IMR-90 (cell line): Measurements from ENCODE around the gene NFYC. TPM values are rescaled to one million over a fixed set of nuclear protein-coding genes. Genes with fewer than 3 reads are reported as not detected.
A peak's percentile ranks its signal among the peaks of the same experiment; 100 is the strongest.

Source experiments
- ATAC-seq: fragments of 200-7000 bp; cut with Tn5 transposase; 2 replicates; pipeline ENCODE4 v1.9.1; 2020; ENCODE audit warnings: low read depth, mild to moderate bottlenecking, moderate library complexity
- BruUV-seq: library from RNA; stranded (reverse); fragments of 400-500 nt; replicated peaks from 2 replicates; lab custom pipeline; 2021; lab: Mats Ljungman, UMichigan
- CTCF ChIA-PET: fragments of 300-600 bp; formaldehyde crosslinking; extraction: SDS; loops from one replicate; lab custom pipeline; 2021; ENCODE audit warnings: antibody characterized with exemption; lab: Yijun Ruan, JAX
- POLR2A ChIA-PET: fragments of 300-600 bp; sonication (Branson Sonifier 250); formaldehyde crosslinking; loops from one replicate; lab custom pipeline; 2022; ENCODE audit warnings: antibody characterized with exemption; ENCODE audit not compliant: unreplicated experiment; lab: Charles Lee
- DNase-seq: peaks from one replicate; pipeline ENCODE4 v3.0.0; 2013
- H2AFZ ChIP-seq: replicated peaks from 2 replicates; pipeline ENCODE3; 2013; ENCODE audit warnings: low read length, mild to moderate bottlenecking; ENCODE audit not compliant: poor library complexity
- H2AK5ac ChIP-seq: 2 replicates; pipeline ENCODE4 v1.6.1; 2013; ENCODE audit warnings: low read depth, low read length, inconsistent platforms
- H2AK9ac ChIP-seq: replicated peaks from 2 replicates; pipeline ENCODE3; 2013; ENCODE audit warnings: mild to moderate bottlenecking, low read depth, low read length, moderate library complexity; ENCODE audit not compliant: poor library complexity
- H2BK120ac ChIP-seq: 2 replicates; pipeline ENCODE4 v1.6.1; 2013; ENCODE audit warnings: low read depth, low read length, inconsistent platforms
- H2BK15ac ChIP-seq: 3 replicates; pipeline ENCODE4 v1.6.1; 2013; ENCODE audit warnings: low read depth, low read length, inconsistent platforms
- H2BK20ac ChIP-seq: 2 replicates; pipeline ENCODE4 v1.6.1; 2013; ENCODE audit warnings: low read depth, mild to moderate bottlenecking, inconsistent platforms, low read length, moderate library complexity
- H2BK5ac ChIP-seq: 2 replicates; pipeline ENCODE4 v1.6.1; 2013; ENCODE audit warnings: mild to moderate bottlenecking, low read depth, low read length, inconsistent platforms; ENCODE audit not compliant: poor library complexity, severe bottlenecking
- H3K14ac ChIP-seq: replicated peaks from 2 replicates; pipeline ENCODE4 v1.6.1; 2013; ENCODE audit warnings: low read depth, low read length, inconsistent platforms
- H3K18ac ChIP-seq: 2 replicates; pipeline ENCODE4 v1.6.1; 2013; ENCODE audit warnings: low read depth, low read length, control low read depth
- H3K23ac ChIP-seq: 2 replicates; pipeline ENCODE4 v1.6.1; 2013; ENCODE audit warnings: low read depth, low read length, inconsistent platforms
- H3K27ac ChIP-seq: 2 replicates; pipeline ENCODE4 v1.5.1; 2013; ENCODE audit warnings: mild to moderate bottlenecking, control low read depth, low read length; ENCODE audit not compliant: insufficient read depth
- H3K27me3 ChIP-seq: 2 replicates; pipeline ENCODE4 v1.6.1; 2013; ENCODE audit warnings: low read length; ENCODE audit not compliant: control insufficient read depth, insufficient read depth
- H3K36me3 ChIP-seq: 2 replicates; pipeline ENCODE4 v1.6.1; 2013; ENCODE audit warnings: low read length, mixed read lengths; ENCODE audit not compliant: control insufficient read depth, insufficient read depth
- H3K4ac ChIP-seq: 2 replicates; pipeline ENCODE4 v1.6.1; 2013; ENCODE audit warnings: low read depth, low read length, inconsistent platforms
- H3K4me1 ChIP-seq: 2 replicates; pipeline ENCODE4 v1.6.1; 2013; ENCODE audit warnings: low read length, mixed read lengths; ENCODE audit not compliant: control insufficient read depth, insufficient read depth
- H3K4me2 ChIP-seq: 2 replicates; pipeline ENCODE4 v1.6.1; 2013; ENCODE audit warnings: low read depth, mild to moderate bottlenecking, control low read depth, low read length, moderate library complexity
- H3K4me3 ChIP-seq: 2 replicates; pipeline ENCODE4 v1.5.1; 2013; ENCODE audit warnings: low read depth, mild to moderate bottlenecking, control low read depth, low read length, moderate library complexity; ENCODE audit not compliant: insufficient read depth
- H3K56ac ChIP-seq: 2 replicates; pipeline ENCODE4 v1.6.1; 2013; ENCODE audit warnings: low read length, inconsistent platforms; ENCODE audit not compliant: insufficient read depth; ENCODE audit errors: extremely low read depth
- H3K79me1 ChIP-seq, 2 experiments: 2 replicates each; pipeline ENCODE4 v1.6.1; 2013; ENCODE audit warnings: low read length in 2 of 2, inconsistent platforms in 1 of 2, low read depth in 1 of 2
- H3K9ac ChIP-seq: 2 replicates; pipeline ENCODE4 v1.6.1; 2013; ENCODE audit warnings: low read depth, low read length, control low read depth
- H3K9me1 ChIP-seq: 2 replicates; pipeline ENCODE4 v1.6.1; 2013; ENCODE audit warnings: low read length, inconsistent platforms; ENCODE audit not compliant: insufficient read depth
- H3K9me3 ChIP-seq: 2 replicates; pipeline ENCODE4 v1.6.1; 2013; ENCODE audit warnings: low read length; ENCODE audit not compliant: control insufficient read depth, insufficient read depth
- H4K20me1 ChIP-seq: 2 replicates; pipeline ENCODE4 v1.6.1; 2013; ENCODE audit warnings: low read length, inconsistent platforms; ENCODE audit not compliant: insufficient read depth
- H4K5ac ChIP-seq: 2 replicates; pipeline ENCODE4 v1.6.1; 2013; ENCODE audit warnings: mild to moderate bottlenecking, low read depth, low read length, control low read depth
- H4K8ac ChIP-seq, 2 experiments: 2 replicates each; pipeline ENCODE4 v1.6.1; 2013; ENCODE audit warnings: low read depth in 2 of 2, low read length in 2 of 2, control low read depth in 1 of 2, inconsistent platforms in 1 of 2
- H4K91ac ChIP-seq: 2 replicates; pipeline ENCODE4 v1.6.1; 2013; ENCODE audit warnings: low read depth, low read length, inconsistent platforms; ENCODE audit not compliant: insufficient read depth
- MXI1 ChIP-seq: IDR thresholded peaks from 2 replicates; pipeline ENCODE4 v1.6.1; 2012; ENCODE audit warnings: low read depth, mild to moderate bottlenecking, low read length, moderate library complexity, borderline replicate concordance
- USF2 ChIP-seq: fragments of 150-350 bp; IDR thresholded peaks from 2 replicates; pipeline ENCODE4 v1.6.1; 2017; ENCODE audit warnings: mild to moderate bottlenecking, antibody characterized with exemption, low read length, low read depth
- WGBS, 2 experiments: methylation state at CpG; one replicate each; pipeline versions ENCODE4 v1.1.5 to v1.1.7; 2013; ENCODE audit warnings: missing lambda C conversion rate in 2 of 2; ENCODE audit not compliant: insufficient read length in 1 of 2; ENCODE audit errors: extremely low coverage in 2 of 2; 5-methylcytosine and 5-hydroxymethylcytosine counted together
- dilution Hi-C: fragments of 300-500 bp; cut with HindIII; formaldehyde crosslinking; loops from one replicate; pipeline ENCODE4 v1.14.3; 2018; ENCODE audit warnings: low sequenced_read_pairs; ENCODE audit not compliant: unreplicated experiment
- in situ Hi-C: fragments of 300-500 bp; cut with MboI; formaldehyde crosslinking; loops from 3 replicates; pipeline ENCODE4 v1.14.3; 2019; ENCODE audit warnings: low sequenced_read_pairs, inconsistent platforms, mixed read lengths
- intact Hi-C: fragments of 100-400 bp; cut with micrococcal nuclease; formaldehyde crosslinking; loops from 2 replicates; pipeline ENCODE4 v1.10.0; 2022
- polyA plus RNA-seq, 3 experiments: library from polyadenylated mRNA; depleted of rRNA; stranded (reverse); fragments of >200 nt; gene quantifications; 2 replicates each; pipeline ENCODE4 v1.2.3, GENCODE V29; 2012; ENCODE audit warnings: low replicate concordance in 1 of 3
- total RNA-seq: library from RNA; depleted of rRNA; stranded (reverse); fragments of >200 nt; gene quantifications from 2 replicates; pipeline ENCODE4 v1.2.3, GENCODE V29; 2012

NFYC gene
- total and polyA plus RNA-seq, 2 of the 4 experiments (the other 2 are of a cell fraction): 45.2 to 62.2 TPM

- H3K4me3 ChIP-seq: no peak overlapping the region
- no peak overlapping the region for H2BK5ac ChIP-seq
- H3K18ac ChIP-seq: no peak overlapping the region
- H3K9me3 ChIP-seq: no peaks in the 10 kb centered on the region
- peak; percentile 12; the same call in 1 of the 2 replicates for ATAC-seq
- no peak overlapping the region for H3K27ac ChIP-seq
- H3K23ac ChIP-seq: no peak overlapping the region
- H4K91ac ChIP-seq: no peak overlapping the region
- no peak overlapping the region for H2AK5ac ChIP-seq
- H3K14ac ChIP-seq: no peak overlapping the region
- BruUV-seq: no TSS peak
- no peak overlapping the region for H4K5ac ChIP-seq
- WGBS, 2 experiments: 86% methylated on average over 5 of the region's 20 CpGs; no CpG with 5 or more reads in 1 of the 2 experiments
- no peak overlapping the region for H3K9ac ChIP-seq
- DNase-seq: no peak
- H2BK120ac ChIP-seq: no peak overlapping the region
- peaks cover 45% of the 10 kb centered on the region for H3K27me3 ChIP-seq
- no peaks in the 10 kb centered on the region for H4K20me1 ChIP-seq
- no peak overlapping the region for H4K8ac ChIP-seq
- no peak overlapping the region for H2BK20ac ChIP-seq
- dilution Hi-C loops: no loop called here
- no peaks in the 10 kb centered on the region for H3K36me3 ChIP-seq
- no peak overlapping the region for H3K56ac ChIP-seq
- intact Hi-C loops: no loop called here
- no peaks in the 10 kb centered on the region for H3K79me1 ChIP-seq
- H2BK15ac ChIP-seq: no peak overlapping the region
- ChIA-PET POLR2A (no interaction called here), CTCF (no interaction called here)
- TF ChIP-seq MXI1 (no peak), USF2 (peak; percentile 27; the same call in 1 of the 2 replicates)
- no peak overlapping the region for H2AK9ac ChIP-seq
- peak overlapping the region; percentile 63 for H2AFZ ChIP-seq
- no peak overlapping the region for H3K4ac ChIP-seq
- no peaks in the 10 kb centered on the region; the same call in 1 of the 2 replicates for H3K9me1 ChIP-seq
- in situ Hi-C loops: no loop called here
- H3K4me1 ChIP-seq: peaks cover 5% of the 10 kb centered on the region
- H3K4me2 ChIP-seq: no peak overlapping the region
Measured at GRCh38 chr1:40806731-40807695, 115.5 kb downstream of the NFYC start.
